A549 (cell line): ENCODE results near the gene EPN1. TPM values are rescaled to one million over a fixed set of nuclear protein-coding genes. Genes with fewer than 3 reads are reported as not detected.

Experiments
- ATAC-seq, 2 experiments: fragments of 200-7000 bp in 1 of 2; fragments of >200 bp in 1 of 2; cut with Nextera tagmentation in 1 of 2; cut with Tn5 transposase in 1 of 2; 3 replicates each; pipeline versions ENCODE4 v1.8.0 to v1.9.1; 2018 to 2020; ENCODE audit warnings: mild to moderate bottlenecking in 1 of 2, moderate library complexity in 1 of 2
- CTCF ChIA-PET: fragments of 300-600 bp; sonication (Branson Sonifier 250); formaldehyde crosslinking; extraction: SDS; loops from one replicate; lab custom pipeline; 2021; ENCODE audit warnings: antibody characterized with exemption, inconsistent platforms; lab: Yijun Ruan, JAX
- POLR2A ChIA-PET: fragments of 350-600 bp; formaldehyde crosslinking; extraction: SDS; loops from one replicate; lab custom pipeline; 2021; ENCODE audit warnings: antibody characterized with exemption, inconsistent platforms; lab: Yijun Ruan, JAX
- DNase-seq, 2 experiments: peaks; one replicate each; pipeline versions ENCODE4 v3.0.0 to v3.0.0-alpha.2; 2011 to 2016; ENCODE audit warnings: low read depth in 1 of 2, low spot score in 1 of 2
- FAIRE-seq: peaks from 2 replicates; lab custom pipeline; 2011; peaks lifted over from hg19 to GRCh38; lab: Jason Lieb, UNC
- H3K27ac ChIP-seq, 2 experiments: fragments of >200 bp; sonication (Bioruptor Twin); formaldehyde crosslinking; 3 replicates each; pipeline ENCODE4 v1.5.1; 2016 to 2017
- H3K4me1 ChIP-seq: fragments of >200 bp; sonication (Bioruptor Twin); formaldehyde crosslinking; 3 replicates; pipeline ENCODE4 v1.6.1; 2016
- H3K4me2 ChIP-seq: fragments of >200 bp; sonication (Bioruptor Twin); formaldehyde crosslinking; 3 replicates; pipeline ENCODE4 v1.6.1; 2016
- H3K4me3 ChIP-seq: fragments of >200 bp; sonication (Bioruptor Twin); formaldehyde crosslinking; 3 replicates; pipeline ENCODE4 v1.5.1; 2016
- H3K9me3 ChIP-seq: fragments of >200 bp; sonication (Bioruptor Twin); formaldehyde crosslinking; 3 replicates; pipeline ENCODE4 v1.6.1; 2016
- BCL3 ChIP-seq: fragments of >200 bp; sonication (Bioruptor Twin); formaldehyde crosslinking; IDR thresholded peaks from 3 replicates; pipeline ENCODE4 v1.6.1; 2016
- CBX2 ChIP-seq: fragments of 200-600 bp; sonication (generic); IDR thresholded peaks from 2 replicates; pipeline ENCODE4 v1.6.1; 2016; ENCODE audit warnings: low read depth, mild to moderate bottlenecking, borderline replicate concordance
- CBX8 ChIP-seq: fragments of 200-600 bp; sonication (generic); IDR thresholded peaks from 2 replicates; pipeline ENCODE4 v1.6.1; 2016
- EHMT2 ChIP-seq: fragments of 200-600 bp; sonication (generic); IDR thresholded peaks from 2 replicates; pipeline ENCODE4 v1.6.1; 2016; ENCODE audit warnings: antibody characterized with exemption, low read depth, mild to moderate bottlenecking, moderate library complexity
- FOSL2 ChIP-seq, 2 experiments: fragments of 450-650 bp in 1 of 2; fragments of >200 bp in 1 of 2; sonication (Bioruptor Twin) in 1 of 2; formaldehyde crosslinking; IDR thresholded peaks; 2 replicates each; pipeline versions ENCODE4 v1.5.0 to v1.6.1; 2016 to 2020; ENCODE audit warnings: mild to moderate bottlenecking in 1 of 2, moderate library complexity in 1 of 2
- FOXS1 ChIP-seq: fragments of 250-450 bp; sonication (Bioruptor Pico); IDR thresholded peaks from 2 replicates; pipeline ENCODE4 v1.5.0; 2020; ENCODE audit warnings: mild to moderate bottlenecking, moderate library complexity
- GATA3 ChIP-seq: IDR thresholded peaks from 2 replicates; pipeline ENCODE4 v1.6.1; 2012; ENCODE audit warnings: borderline replicate concordance
- HDAC2 ChIP-seq: fragments of 200-600 bp; sonication (generic); IDR thresholded peaks from 2 replicates; pipeline ENCODE4 v1.6.1; 2016
- HOXA7 ChIP-seq: fragments of 250-450 bp; sonication (Bioruptor Pico); IDR thresholded peaks from 2 replicates; pipeline ENCODE4 v1.5.0; 2020; ENCODE audit warnings: mild to moderate bottlenecking, moderate library complexity
- HOXB5 ChIP-seq: fragments of 250-450 bp; sonication (Bioruptor Pico); IDR thresholded peaks from 2 replicates; pipeline ENCODE4 v1.5.0; 2020; ENCODE audit warnings: mild to moderate bottlenecking, moderate library complexity
- RAD21 ChIP-seq, 2 experiments: fragments of >200 bp in 1 of 2; sonication (Bioruptor Twin) in 1 of 2; formaldehyde crosslinking in 1 of 2; IDR thresholded peaks in 1 of 2; conservative IDR thresholded peaks in 1 of 2; 2 replicates in 1 of 2; 3 replicates in 1 of 2; pipeline ENCODE4 v1.6.1; 2012 to 2018; ENCODE audit warnings: inconsistent platforms in 1 of 2
- RCOR1 ChIP-seq: fragments of 150-350 bp; IDR thresholded peaks from 2 replicates; pipeline ENCODE4 v1.6.1; 2014; ENCODE audit warnings: antibody characterized with exemption, low read length, low read depth
- SMC3 ChIP-seq: fragments of >200 bp; sonication (Bioruptor Twin); formaldehyde crosslinking; IDR thresholded peaks from 3 replicates; pipeline ENCODE4 v1.6.1; 2018; ENCODE audit warnings: inconsistent platforms
- USF2 ChIP-seq: fragments of 450-650 bp; IDR thresholded peaks from 2 replicates; pipeline ENCODE4 v1.6.1; 2014; ENCODE audit warnings: antibody characterized with exemption
- ZNF302 ChIP-seq: fragments of 250-450 bp; sonication (Bioruptor Pico); IDR thresholded peaks from 2 replicates; pipeline ENCODE4 v1.9.0; 2021; ENCODE audit warnings: inconsistent platforms, mild to moderate bottlenecking, moderate library complexity
- WGBS: methylation state at CpG from one replicate; pipeline ENCODE4 v1.1.6; 2017; ENCODE audit errors: missing lambda C conversion rate; 5-methylcytosine and 5-hydroxymethylcytosine counted together
- polyA plus RNA-seq, 4 experiments: library from polyadenylated mRNA; depleted of rRNA in 3 of 4; stranded (reverse); fragments of >200 nt; fragmentation: RNase III in 1 of 4; extraction: RNeasy Plus Mini Kit Qiagen cat#74134 plus additional on column Dnase treatment in 1 of 4; gene quantifications; 2 replicates in 3 of 4; 3 replicates in 1 of 4; pipeline ENCODE4 v1.2.3, GENCODE V29; 2011 to 2017
- TF ChIP-seq, protein P1 (sequence below): fragments of >200 bp; sonication (Bioruptor Twin); formaldehyde crosslinking; IDR thresholded peaks from 3 replicates; pipeline ENCODE4 v1.5.1; 2016
- TF ChIP-seq, protein P2 (sequence below): IDR thresholded peaks from 2 replicates; pipeline ENCODE4 v1.6.1; 2012; ENCODE audit warnings: low read depth, borderline replicate concordance
- TF ChIP-seq, protein P3 (sequence below): fragments of >200 bp; sonication (Bioruptor Twin); formaldehyde crosslinking; IDR thresholded peaks from 2 replicates; pipeline ENCODE4 v1.6.1; 2016

Gene EPN1
- polyA plus RNA-seq, 2 of the 4 experiments (the other 2 are of a cell fraction) = 43.7 to 139 TPM

- POLR2A ChIA-PET = interaction anchor here (0.9 kb wide), 1 partner anchor 33 kb away, joined by 3 read pairs; the partner anchor contains the start of gene U2AF2
- TF ChIP-seq HDAC2 (no peak), CBX8 (no peak), USF2 (no peak), BCL3 (no peak), EHMT2 (no peak)
- TF ChIP-seq, protein P1, sequence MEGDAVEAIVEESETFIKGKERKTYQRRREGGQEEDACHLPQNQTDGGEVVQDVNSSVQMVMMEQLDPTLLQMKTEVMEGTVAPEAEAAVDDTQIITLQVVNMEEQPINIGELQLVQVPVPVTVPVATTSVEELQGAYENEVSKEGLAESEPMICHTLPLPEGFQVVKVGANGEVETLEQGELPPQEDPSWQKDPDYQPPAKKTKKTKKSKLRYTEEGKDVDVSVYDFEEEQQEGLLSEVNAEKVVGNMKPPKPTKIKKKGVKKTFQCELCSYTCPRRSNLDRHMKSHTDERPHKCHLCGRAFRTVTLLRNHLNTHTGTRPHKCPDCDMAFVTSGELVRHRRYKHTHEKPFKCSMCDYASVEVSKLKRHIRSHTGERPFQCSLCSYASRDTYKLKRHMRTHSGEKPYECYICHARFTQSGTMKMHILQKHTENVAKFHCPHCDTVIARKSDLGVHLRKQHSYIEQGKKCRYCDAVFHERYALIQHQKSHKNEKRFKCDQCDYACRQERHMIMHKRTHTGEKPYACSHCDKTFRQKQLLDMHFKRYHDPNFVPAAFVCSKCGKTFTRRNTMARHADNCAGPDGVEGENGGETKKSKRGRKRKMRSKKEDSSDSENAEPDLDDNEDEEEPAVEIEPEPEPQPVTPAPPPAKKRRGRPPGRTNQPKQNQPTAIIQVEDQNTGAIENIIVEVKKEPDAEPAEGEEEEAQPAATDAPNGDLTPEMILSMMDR = no peak
- no peak overlapping the region for H3K4me3 ChIP-seq
- no peaks in the 10 kb centered on the region for H3K9me3 ChIP-seq
- FAIRE-seq = no peak
- DNase-seq = no peak
- WGBS = 93% methylated on average over 18 of the region's 22 CpGs
- ATAC-seq = no peak
- CTCF ChIA-PET = no interaction called here
- H3K4me1 ChIP-seq = no peaks in the 10 kb centered on the region
- H3K27ac ChIP-seq = no peak overlapping the region
- no peak overlapping the region for H3K4me2 ChIP-seq
These were observed 12.5 kb downstream of the EPN1 start for GRCh38 chr19:55687281-55688201.

- peak in 1 of 2 experiments; percentile 24; a peak in 3 of 6 replicates for ATAC-seq
- no peaks in the 10 kb centered on the region for H3K4me1 ChIP-seq
- ChIA-PET POLR2A (no interaction called here), CTCF (no interaction called here)
- no peak for FAIRE-seq
- DNase-seq = no peak
- no peak overlapping the region for H3K4me3 ChIP-seq
- H3K9me3 ChIP-seq = no peaks in the 10 kb centered on the region
- 88% methylated on average over 26 of the region's 27 CpGs for WGBS
- TF ChIP-seq ZNF302 (CRISPR knock-in tag) = no peak
- TF ChIP-seq RCOR1 = no peak
- TF ChIP-seq, protein P2, sequence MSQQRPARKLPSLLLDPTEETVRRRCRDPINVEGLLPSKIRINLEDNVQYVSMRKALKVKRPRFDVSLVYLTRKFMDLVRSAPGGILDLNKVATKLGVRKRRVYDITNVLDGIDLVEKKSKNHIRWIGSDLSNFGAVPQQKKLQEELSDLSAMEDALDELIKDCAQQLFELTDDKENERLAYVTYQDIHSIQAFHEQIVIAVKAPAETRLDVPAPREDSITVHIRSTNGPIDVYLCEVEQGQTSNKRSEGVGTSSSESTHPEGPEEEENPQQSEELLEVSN = no peak
- TF ChIP-seq, protein P1 = no peak
- no peak for TF ChIP-seq FOSL2 (IDR thresholded peaks at IDR 0.05)
- no peak for TF ChIP-seq FOSL2 (CRISPR knock-in tag; IDR thresholded peaks at IDR 0.05)
- TF ChIP-seq, protein P3, sequence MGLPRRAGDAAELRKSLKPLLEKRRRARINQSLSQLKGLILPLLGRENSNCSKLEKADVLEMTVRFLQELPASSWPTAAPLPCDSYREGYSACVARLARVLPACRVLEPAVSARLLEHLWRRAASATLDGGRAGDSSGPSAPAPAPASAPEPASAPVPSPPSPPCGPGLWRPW = no peak
- no peak for TF ChIP-seq HOXA7 (CRISPR knock-in tag)
- no peak for TF ChIP-seq RAD21 (conservative IDR thresholded peaks at IDR 0.05 in 1 of 2, IDR thresholded peaks at IDR 0.05 in 1 of 2)
- TF ChIP-seq SMC3 = no peak
- TF ChIP-seq CBX2 = no peak
- TF ChIP-seq HOXB5 (CRISPR knock-in tag) = no peak
- TF ChIP-seq FOXS1 = no peak
- no peak for TF ChIP-seq GATA3
- no peak overlapping the region for H3K4me2 ChIP-seq
- no peak overlapping the region for H3K27ac ChIP-seq
These were observed 13.6 kb downstream of the EPN1 start for GRCh38 chr19:55688422-55689218.
